GM19324 (cell line): ENCODE measurements around the gene C1orf167.

Experiments used
- ATAC-seq: cut with Tn5 transposase; IDR thresholded peaks from one replicate; pipeline ENCODE4 v1.9.1; 2021; ENCODE audit warnings: mild to moderate bottlenecking, moderate library complexity; ENCODE audit not compliant: unreplicated experiment, low FRiP score

Gene C1orf167, protein sequence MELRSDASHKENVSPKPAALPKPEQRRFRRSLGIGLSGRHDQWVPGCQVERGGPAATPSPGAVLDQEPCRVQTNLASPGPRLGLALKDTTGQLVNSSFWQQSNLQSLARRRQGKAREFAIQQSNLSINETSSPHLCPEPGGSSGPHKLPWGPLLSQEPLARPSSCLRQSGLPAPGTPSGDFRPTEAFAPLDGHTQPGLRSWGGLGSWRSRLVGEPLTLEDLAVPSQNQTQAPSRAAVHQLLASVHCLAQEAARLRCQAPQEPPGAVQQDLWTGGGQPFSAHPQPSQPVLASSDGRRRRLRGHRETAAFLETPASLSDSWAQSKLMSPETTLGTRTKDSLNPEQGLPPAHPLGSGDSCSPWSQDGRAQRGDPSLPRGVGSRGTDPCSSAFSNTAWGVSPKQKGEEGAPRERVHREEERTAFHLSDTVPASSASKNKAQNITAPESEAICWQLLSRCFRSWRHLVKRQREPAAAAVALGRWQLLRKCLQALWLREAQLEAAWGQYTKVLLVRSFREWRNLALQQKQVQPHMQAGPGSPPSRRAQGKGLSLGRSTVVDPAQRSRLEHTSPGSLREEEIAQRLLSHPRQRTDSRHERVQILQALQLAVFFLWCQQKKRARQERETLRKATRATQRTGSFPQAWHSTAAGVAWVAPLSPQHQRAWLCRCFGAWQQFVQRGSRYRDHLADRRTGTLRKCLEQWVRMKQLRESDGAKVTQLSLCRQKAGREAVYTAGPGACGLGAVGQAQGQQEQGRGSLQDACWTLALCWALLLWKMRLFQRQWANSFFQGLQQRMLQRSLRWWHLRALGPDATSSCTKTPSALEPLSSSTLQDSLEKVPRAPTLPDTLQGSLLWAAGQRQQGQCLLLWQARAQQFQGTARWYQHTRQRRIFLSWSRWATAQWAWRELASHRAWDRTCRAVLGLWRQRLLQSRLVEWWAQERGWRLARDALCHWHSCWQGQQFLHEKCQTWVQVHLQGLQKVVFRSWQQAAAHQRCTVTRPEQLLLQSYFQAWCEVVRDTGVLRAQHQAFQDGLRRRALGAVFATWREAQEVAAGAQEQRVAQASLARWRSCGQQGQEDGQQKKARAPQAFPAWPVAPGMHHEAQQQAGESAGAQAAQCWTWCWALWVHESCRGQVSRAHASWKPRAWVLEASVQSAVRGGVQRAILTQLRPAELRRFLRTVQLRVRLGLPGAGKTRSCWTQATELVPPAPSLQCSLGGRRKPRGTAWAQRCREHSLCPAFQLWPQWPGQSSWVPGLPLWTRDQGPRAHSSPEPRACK (N-terminal part only)

DNA sequence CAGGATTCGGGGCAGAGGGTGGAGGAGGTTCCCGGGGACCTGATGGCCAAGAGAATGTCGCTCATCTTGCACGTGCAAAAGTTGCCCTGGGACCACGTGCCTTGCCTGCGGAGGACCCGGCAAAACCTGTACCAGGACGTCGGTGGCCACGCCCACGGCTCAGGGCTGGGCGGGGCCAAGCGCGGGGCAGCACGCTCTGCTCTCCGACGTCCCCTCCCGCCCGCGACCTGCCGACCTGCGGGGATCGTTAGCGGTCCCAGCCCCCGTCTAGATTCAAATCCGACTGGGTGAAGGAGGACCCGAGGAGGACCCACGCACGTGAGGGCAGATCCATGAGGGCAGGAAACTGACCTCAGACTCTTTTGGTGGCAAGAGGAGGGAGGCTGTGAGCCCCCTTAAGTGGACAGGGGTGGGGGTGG is at the start of gene C1orf167:
Gene C1orf167 (plus strand): TSS at position 206 of the 419 bp plus-strand sequence. CDS start 2,208 bp downstream, outside the sequence.
- ATAC-seq = no peak

DNA sequence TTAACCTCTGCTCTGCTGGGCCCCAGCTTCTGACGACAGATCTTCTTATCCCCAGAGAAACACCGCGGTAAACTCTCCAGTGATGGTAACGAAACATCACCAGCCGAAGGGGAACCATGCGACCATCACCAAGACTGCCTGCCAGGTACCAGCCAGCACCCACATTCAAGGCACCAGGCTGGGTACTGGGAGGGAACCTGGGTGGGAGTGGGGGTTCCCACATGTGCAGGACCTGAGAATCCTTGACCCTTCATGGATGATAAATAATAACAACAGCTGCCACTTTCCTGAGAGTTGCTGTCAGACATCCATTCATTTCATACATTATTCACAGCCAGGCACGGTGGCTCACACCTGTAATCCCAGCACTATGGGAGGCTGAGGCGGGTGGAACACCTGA is 49.7 kb upstream of the C1orf167 start:
- no peak for ATAC-seq

DNA sequence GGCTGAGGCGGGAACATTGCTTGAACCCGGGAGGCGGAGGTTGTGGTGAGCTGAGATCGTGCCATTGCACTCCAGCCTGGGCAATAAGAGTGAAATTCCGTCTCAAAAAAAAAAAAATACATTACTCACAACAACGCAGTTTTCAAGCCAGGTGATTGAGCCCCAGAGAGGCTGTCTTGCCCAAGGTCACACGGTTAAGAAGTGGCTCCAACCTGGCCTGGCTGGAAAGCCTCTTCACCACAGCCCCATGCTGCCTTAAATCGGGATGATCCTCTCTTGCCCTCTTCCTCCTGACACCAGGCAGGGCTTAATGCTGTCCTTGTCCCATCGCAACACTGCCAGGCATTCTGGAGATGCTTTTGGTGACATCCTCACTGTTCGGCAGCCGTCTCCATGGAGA is 48.9 kb upstream of the C1orf167 start:
- no peak for ATAC-seq

DNA sequence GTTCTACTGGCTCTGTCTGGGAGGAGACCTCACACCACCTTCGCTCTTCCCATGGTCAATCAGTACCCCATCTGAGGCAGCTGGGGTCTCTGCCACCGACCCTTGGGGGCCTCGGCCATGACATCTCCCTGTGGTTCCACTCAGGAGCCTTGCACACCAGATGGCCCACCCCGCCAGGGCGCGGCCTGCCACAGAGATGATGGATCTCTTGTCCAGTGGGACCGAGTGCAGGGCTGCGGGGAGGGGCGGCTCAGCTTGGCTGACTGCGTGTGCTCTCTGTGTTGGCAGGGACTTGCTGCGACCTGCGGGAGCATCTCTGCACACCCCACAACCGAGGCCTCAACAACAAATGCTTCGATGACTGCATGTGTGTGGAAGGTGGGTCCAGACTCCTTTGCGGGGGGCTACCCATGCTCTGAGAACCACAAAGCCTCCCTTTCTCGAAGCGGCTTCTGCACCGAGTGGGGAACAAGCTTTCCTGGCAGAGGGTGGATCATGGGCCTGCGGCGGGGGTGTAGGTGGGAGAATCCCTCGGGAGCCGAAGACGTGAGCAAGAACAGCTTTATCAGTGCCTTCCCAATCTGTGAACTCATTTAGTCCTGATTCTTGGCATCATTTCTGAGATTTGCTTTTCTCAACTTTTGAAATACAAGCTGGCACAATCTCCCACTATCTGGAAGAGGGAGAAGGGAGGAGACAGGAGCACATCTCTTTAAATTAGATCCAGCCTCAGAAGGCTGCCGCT is 47.0 kb upstream of the C1orf167 start:
- no peak for ATAC-seq

DNA sequence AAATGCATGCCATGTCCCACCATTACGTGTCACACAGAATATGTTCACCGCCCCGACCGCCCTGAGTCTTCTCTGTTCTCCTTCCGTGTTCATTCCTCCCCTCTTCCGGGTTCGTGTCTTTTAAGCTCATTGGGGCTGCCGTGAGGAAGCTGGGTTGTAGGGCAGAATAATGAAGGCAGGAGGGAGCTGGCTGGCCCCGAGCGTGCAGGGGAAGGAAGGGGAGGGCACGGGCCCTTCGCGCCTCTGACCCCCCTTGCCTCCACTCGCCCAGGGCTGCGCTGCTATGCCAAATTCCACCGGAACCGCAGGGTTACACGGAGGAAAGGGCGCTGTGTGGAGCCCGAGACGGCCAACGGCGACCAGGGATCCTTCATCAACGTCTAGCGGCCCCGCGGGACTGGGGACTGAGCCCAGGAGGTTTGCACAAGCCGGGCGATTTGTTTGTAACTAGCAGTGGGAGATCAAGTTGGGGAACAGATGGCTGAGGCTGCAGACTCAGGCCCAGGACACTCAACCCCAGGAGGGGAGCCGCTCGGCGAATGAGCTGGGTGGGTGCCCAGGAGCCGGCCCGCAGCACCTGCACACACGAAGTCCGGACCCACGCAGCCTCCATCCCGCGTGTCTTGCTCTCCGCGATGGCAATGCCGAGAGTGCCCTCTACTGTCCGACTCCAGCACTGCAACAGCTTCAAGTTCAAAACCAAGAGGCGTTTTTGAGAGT is 42.5 kb upstream of the C1orf167 start:
- no peak for ATAC-seq

DNA sequence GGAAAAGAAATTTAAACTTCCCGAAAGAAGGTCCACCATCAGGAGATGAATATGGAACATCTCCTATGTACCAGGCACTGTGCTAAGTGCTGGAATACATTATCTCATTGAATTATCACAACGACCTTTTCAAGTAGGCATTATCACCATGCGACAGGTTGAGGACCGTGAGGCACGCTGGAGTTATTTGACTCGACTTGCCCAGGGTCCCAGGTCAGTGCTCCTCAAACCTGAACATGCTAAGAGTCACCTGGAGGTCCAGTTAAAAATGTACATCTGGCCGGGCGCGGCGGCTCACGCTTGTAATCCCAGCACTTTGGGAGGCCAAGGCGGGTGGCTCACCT is 42.0 kb upstream of the C1orf167 start:
- ATAC-seq = no peak

DNA sequence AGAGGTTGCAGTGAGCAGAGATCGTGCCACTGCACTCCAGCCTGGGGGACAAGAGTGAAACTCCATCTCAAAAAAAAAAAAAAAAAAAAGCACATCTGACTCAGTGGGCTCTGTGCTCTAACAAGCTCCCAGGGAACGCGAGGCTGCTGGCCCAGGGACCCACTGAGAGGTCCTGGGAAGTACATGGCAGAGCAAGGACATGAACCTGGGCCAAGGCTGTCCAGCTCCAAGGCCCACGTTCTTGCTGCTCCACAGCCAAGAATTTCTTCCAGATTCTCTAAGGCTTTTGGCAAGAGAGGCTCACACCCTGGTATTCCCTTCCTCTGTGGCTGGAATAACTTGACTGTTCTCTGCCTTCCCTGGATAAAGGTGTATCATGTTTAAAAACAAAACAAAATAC is 41.5 kb upstream of the C1orf167 start:
- ATAC-seq = no peak

DNA sequence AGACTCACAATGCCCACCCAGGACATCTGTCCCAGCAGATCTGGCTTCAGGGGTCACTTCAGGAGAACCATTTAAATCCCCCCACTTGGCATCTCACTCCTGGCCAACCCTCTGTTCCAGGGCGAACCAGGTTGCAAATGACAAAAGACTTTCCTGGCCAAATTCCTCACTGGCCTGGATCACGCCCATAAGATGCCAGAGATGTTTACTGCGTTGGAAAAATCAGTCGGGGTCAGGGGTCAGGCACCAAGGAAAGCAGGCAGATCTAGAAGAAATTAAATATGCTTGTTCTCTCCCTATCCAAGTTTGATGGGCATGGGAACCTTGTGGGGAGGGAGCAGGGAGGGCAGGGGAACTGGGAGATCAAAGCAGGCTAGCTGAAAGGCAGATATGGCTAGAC is 40.7 kb upstream of the C1orf167 start:
- ATAC-seq = no peak

DNA sequence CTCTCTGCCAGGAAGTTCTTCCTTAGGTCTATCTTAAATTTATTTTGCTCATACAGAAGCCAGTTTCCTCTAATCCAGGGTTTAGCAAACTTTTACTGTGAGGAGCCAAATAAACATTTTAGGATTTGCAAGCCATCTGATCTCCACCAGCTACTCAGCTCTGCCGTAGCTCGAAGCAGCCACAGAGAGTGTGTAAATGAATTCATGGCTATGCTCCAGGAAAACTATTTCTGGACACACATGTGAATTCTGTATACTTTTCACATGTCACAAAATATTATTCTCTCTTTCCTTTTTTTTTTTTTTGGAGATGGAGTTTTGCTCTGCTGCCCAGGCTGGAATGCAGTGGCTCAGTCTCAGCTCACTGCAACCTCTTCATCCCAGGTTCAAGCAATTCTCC is 39.5 kb upstream of the C1orf167 start:
- no peak for ATAC-seq

DNA sequence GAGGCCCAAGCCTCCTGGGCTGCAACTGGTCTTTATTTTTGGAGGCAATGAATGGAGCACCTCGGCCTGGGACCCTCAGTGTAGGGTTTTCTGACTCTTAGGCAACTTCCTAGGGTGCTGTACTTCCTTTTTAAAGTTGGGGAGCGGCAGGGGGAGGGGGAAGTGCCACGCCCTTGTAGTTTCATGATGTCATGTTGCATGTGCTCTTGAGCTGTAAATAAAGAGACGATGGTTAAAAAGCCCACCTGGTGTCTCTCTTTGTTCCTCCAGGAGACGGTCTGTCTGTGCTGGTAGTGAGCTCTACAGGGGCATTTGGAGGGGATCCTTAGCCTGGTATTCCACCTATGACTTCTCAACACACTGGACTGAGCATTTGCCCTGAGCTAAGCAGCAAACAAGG is 36.4 kb upstream of the C1orf167 start:
- ATAC-seq = no peak

DNA sequence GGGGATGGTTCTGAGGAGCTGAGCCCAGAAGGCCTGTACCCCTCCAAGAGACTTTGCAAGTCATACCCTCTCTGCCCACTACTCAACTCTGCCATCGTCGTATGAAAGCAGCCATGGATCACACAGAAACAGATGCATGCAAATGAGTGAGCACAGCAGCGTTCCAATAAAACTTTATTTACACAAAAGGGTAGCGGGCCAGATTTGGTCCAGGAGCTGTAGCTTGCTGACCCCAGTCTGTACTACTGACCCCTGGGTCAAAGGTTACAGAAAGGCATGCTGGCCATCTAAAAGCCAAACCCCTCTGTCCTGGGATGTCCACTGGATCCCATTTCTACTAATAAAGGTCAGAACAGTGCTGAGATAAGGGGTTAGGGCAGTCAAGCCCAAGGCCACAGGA is 34.9 kb upstream of the C1orf167 start:
- no peak for ATAC-seq

DNA sequence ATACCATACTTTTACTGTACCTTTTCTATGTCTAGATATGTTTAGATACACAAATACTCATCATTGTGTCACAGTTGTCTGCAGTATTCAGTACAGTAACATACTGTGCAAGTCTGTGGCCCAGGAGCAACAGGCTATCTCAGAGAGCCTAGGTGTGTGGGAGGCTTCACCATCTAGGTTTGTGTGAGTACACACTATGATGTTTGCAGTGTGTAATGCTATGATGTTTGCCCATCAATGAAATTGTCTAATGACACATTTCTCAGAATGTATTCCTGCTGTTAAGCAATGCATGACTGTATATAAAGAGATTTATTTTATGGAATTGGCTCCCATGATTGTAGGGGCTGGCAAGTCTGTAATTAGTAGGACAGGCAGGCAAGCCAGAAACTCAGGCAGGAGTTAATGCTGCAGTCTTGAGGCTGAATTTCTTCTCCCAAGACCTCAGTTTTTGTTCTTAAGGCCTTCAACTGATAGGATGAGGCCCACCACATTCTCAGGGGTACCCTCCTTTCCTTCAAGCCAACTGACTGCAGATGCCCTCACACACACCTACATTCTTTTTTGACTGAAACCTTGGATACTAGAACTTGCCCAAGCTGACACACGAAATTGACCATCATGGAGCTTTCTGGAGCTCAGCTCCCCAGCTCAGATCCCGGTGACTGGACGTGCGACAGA is 33.7 kb upstream of the C1orf167 start:
- no peak for ATAC-seq

DNA sequence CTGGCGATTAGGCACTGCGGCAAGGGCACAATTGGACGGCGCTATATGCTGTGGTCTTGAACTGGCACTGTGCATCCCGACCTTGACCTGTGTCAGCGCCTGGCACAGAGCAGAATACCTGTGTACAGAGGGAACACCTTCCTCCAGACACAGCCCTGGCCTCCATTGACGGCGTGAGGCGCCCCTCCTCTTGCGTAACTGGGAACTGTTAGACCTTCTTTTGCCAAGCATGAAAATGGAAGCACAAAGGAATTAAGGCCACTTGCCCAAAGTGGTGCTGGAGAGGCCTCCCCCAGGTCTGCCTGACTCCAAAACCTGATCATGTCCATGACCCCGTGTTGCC is 32.9 kb upstream of the C1orf167 start:
- ATAC-seq = no peak

DNA sequence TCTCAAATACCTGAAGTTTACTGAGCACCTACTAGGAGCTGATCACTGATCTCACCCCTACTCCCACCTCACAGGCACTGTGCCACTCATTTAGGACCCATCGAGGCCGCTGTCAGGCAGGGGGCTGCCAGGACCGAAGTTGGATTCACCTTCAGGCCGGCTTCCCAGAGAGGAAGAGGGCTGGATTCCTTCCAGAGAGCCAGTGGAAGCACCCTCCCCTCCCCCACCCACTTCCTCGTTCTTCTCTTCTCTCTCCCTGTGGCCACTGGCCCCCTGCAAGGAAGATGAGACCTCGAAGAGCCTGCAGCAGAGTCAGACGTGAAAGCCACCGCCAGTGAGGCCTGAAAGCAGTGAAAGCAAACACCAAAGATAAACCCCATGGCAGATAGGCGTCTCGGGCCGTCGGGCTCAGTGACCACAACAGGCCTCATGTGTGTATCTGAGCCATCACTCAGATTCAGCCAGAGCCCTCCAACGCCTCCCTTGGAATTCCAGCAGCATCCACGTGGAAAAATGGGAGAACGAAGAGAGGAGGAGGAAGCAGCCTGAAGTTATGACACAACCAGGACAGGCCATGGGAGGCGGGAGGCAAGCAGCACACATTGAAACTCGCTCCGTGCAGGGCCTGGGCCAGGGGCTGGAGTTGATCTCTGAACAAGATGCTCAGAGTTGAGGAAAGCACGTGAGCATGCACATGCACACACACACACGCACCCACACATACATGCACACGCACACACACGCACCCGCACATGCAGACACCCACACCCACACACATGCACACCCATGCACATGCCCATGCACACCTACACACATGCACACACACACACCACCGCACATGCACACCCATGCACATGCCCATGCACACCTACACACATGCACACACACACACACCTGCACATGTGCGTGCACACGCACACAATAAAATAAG is 32.2 kb upstream of the C1orf167 start:
- no peak for ATAC-seq

DNA sequence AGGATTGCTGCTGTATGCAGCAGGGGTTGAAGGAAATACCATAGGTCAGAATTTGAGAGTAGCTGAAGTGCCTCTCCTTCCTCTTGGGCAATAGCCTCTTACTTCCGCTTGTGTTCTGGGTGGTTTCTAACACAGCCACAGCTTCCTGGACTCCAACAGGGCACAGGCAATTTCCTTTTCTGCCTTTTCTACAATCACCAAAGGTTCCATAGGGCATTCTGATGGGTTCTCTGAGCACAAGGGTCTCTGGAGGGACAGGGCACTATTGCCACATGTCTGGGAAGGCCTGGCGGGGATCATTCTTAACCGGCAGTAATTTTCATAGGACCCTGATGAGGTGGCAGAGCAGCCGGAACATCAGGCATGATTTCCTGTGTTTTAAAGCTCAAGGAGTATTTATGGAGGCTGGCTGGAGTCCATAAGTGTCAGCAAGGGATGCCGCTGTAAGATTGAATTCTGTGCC is 31.5 kb upstream of the C1orf167 start:
- no peak for ATAC-seq

DNA sequence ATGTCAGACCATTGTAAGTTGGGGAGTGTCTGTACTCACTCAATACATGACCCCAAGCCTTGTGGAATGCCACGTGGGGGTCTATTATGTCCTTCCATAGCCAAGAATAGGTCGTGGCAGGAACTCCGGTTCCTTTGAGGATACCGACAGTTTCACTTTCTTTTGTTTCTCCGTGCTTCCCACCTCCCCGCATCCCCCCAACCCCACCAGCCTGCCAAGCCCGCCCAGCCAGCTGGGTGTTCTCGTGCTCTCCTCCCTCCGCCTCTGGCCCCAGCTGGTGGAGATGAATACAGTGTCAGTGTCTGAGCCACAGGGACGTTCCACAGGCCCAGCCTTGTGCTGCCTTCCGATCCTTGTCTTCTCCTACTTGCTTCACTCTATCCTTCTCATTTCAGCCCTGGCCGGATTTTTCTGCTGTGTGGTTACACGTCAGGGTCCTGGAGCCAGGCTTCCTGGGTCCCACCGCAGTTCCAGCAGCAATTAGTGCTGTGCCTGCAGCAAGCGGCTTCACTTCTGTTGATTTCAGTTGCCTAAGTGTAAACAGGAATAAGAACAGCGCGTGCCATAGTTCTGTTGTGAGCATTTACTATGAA is 30.2 kb upstream of the C1orf167 start:
- no peak for ATAC-seq

DNA sequence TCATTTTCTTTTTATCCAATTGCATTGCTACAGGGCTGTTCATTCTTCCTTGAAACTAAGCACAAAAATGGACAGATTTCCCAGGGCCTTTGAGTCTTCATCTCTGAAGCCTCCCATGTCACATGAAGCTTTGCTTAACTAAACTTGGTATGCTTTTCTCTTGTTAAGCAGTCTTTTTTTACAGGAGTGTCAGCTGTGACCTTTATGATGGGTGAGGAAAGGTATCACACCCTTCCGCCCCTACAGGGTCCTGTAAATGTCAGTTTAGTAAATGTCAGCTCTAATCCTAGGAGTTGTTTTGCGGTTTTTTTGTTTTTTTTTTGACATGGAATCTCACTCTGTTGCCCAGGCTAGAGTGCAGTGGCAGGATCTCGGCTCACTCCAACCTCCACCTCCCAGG is 28.7 kb upstream of the C1orf167 start:
- no peak for ATAC-seq

DNA sequence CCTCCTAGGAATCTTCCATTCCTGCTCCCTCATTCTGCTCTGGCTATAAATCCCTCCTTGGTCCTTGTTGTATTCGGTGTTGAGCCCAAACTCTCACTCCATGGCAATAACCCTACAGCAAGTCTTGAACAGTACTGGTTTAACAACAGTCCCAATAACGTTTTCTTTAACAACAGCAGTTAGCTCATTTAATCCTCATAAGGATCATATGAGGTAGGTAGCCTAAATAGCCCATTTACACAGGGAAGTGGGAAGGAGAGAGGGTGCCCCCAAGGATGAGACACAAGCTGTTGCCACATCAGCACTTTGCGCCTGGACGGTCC is 26.5 kb upstream of the C1orf167 start:
- ATAC-seq = no peak
